ENCODE results near the gene SFPQ. TPM values are rescaled to one million over a fixed set of nuclear protein-coding genes. Genes with fewer than 3 reads are reported as not detected.

SFPQ gene, protein sequence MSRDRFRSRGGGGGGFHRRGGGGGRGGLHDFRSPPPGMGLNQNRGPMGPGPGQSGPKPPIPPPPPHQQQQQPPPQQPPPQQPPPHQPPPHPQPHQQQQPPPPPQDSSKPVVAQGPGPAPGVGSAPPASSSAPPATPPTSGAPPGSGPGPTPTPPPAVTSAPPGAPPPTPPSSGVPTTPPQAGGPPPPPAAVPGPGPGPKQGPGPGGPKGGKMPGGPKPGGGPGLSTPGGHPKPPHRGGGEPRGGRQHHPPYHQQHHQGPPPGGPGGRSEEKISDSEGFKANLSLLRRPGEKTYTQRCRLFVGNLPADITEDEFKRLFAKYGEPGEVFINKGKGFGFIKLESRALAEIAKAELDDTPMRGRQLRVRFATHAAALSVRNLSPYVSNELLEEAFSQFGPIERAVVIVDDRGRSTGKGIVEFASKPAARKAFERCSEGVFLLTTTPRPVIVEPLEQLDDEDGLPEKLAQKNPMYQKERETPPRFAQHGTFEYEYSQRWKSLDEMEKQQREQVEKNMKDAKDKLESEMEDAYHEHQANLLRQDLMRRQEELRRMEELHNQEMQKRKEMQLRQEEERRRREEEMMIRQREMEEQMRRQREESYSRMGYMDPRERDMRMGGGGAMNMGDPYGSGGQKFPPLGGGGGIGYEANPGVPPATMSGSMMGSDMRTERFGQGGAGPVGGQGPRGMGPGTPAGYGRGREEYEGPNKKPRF
- total RNA-seq (2022; extraction: Qiagen RNA extraction; ENCODE audit: low read depth): 188 to 375 TPM (median 230 TPM) in 5 replicates

DNA sequence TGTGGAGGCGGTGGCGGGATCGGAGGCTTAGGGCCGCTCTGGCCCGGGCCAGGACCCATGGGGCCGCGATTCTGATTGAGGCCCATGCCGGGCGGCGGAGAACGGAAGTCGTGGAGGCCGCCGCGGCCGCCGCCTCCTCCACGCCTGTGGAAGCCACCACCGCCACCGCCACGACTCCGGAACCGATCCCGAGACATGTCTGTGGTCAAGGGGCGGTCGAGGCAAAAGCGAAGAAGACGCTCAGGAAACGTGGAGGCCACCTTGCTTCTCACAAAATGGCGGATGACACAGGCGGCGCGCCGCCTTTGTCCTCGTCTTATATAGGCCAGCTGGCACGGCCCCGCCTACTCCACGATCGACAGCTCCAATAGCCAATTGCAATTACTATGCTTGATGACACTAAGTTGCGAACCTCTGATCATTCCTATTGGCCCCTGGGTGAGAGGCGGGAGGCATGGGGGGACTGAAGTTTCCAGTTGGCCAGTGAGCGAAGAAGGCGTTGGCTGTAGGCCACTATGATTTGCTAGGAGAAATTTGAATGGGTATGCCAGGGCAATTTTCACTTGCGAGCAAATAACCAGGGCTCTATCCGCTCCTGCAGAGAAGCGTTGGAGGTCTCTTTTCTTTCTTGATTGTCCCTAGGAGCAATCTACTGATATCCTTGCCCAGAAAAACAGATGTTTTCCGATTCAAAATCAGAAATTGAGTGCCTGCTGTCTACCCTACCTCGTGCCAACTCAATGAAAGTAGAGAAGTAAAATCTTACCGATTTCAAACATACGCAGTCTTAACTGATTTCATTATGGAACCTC is at the start of gene SFPQ:
SFPQ (minus strand) TSS at position 293 of the 812 bp plus-strand sequence; CDS start at position 197, 96 bp downstream.

Other genes with a start within 250 kb of the SFPQ start
- gene TMEM35B, start 207.8 kb downstream of the SFPQ start, total RNA-seq (2022; extraction: Qiagen RNA extraction; ENCODE audit: low read depth): 13.3 to 16.4 TPM (median 15.1 TPM) in 5 replicates
- gene ZMYM6, start 161.2 kb downstream of the SFPQ start, total RNA-seq (2022; extraction: Qiagen RNA extraction; ENCODE audit: low read depth): 1.7 to 5.5 TPM (median 5.1 TPM) in 5 replicates
- gene ZMYM1, start 113.8 kb downstream of the SFPQ start, total RNA-seq (2022; extraction: Qiagen RNA extraction; ENCODE audit: low read depth): 4.0 to 8.4 TPM (median 6.8 TPM) in 5 replicates
- 9.3 to 12.8 TPM (median 11.3 TPM) in 5 replicates for gene ZMYM4, start 75.6 kb upstream of the SFPQ start, total RNA-seq (2022; extraction: Qiagen RNA extraction; ENCODE audit: low read depth)